Measurements from ENCODE around the gene SLC32A1. TPM values are rescaled to one million over a fixed set of nuclear protein-coding genes. Genes with fewer than 3 reads are reported as not detected.

Gene SLC32A1
- total RNA-seq, 1 experiment from 2014 or later, result 0.09 TPM

- no peak for TF ChIP-seq ZNF532 (CRISPR knock-in tag; IDR thresholded peaks at IDR 0.05; ENCODE audit: borderline replicate concordance)
- TF ChIP-seq, protein P1, sequence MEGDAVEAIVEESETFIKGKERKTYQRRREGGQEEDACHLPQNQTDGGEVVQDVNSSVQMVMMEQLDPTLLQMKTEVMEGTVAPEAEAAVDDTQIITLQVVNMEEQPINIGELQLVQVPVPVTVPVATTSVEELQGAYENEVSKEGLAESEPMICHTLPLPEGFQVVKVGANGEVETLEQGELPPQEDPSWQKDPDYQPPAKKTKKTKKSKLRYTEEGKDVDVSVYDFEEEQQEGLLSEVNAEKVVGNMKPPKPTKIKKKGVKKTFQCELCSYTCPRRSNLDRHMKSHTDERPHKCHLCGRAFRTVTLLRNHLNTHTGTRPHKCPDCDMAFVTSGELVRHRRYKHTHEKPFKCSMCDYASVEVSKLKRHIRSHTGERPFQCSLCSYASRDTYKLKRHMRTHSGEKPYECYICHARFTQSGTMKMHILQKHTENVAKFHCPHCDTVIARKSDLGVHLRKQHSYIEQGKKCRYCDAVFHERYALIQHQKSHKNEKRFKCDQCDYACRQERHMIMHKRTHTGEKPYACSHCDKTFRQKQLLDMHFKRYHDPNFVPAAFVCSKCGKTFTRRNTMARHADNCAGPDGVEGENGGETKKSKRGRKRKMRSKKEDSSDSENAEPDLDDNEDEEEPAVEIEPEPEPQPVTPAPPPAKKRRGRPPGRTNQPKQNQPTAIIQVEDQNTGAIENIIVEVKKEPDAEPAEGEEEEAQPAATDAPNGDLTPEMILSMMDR (IDR thresholded peaks at IDR 0.05), result no peak
- TF ChIP-seq ZMAT4 (CRISPR knock-in tag; IDR thresholded peaks at IDR 0.05), result no peak
- TF ChIP-seq, protein P2, sequence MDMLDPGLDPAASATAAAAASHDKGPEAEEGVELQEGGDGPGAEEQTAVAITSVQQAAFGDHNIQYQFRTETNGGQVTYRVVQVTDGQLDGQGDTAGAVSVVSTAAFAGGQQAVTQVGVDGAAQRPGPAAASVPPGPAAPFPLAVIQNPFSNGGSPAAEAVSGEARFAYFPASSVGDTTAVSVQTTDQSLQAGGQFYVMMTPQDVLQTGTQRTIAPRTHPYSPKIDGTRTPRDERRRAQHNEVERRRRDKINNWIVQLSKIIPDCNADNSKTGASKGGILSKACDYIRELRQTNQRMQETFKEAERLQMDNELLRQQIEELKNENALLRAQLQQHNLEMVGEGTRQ (CRISPR knock-in tag; IDR thresholded peaks at IDR 0.05), result no peak
Measured at GRCh38 chr20:38751360-38751976, 27.2 kb downstream of the SLC32A1 start (continued).

- H3K27ac Mint-ChIP-seq, result no peak overlapping the region
- H3K4me1 Mint-ChIP-seq, result peaks cover 20% of the 10 kb centered on the region
- ChIA-PET CTCF (interaction anchor here (0.6 to 7.4 kb wide), 10 partner anchors 21 to 107 kb away, joined by 3 to 127 read pairs (median 5); partner anchors contain the start of gene SLC32A1), POLR2A (no interaction called here)
- H3K36me3 Mint-ChIP-seq, result peaks cover 32% of the 10 kb centered on the region
- ATAC-seq (no peak), DNase-seq (ENCODE audit: low spot score) (no peak)
- H3K4me3 Mint-ChIP-seq, result no peak overlapping the region
- H3K9me3 Mint-ChIP-seq, result no peaks in the 10 kb centered on the region
- TF ChIP-seq, protein P3, sequence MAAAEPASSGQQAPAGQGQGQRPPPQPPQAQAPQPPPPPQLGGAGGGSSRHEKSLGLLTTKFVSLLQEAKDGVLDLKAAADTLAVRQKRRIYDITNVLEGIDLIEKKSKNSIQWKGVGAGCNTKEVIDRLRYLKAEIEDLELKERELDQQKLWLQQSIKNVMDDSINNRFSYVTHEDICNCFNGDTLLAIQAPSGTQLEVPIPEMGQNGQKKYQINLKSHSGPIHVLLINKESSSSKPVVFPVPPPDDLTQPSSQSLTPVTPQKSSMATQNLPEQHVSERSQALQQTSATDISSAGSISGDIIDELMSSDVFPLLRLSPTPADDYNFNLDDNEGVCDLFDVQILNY (CRISPR knock-in tag; IDR thresholded peaks at IDR 0.05), result no peak
- TF ChIP-seq RORB (CRISPR knock-in tag; IDR thresholded peaks at IDR 0.05), result no peak
- no peak for TF ChIP-seq IRF2 (CRISPR knock-in tag; IDR thresholded peaks at IDR 0.05; ENCODE audit: borderline replicate concordance, low read depth)
- TF ChIP-seq, protein P1 (IDR thresholded peaks at IDR 0.05), result no peak
- TF ChIP-seq JAZF1 (CRISPR knock-in tag; IDR thresholded peaks at IDR 0.05), result no peak
- no peak for TF ChIP-seq NFYB (CRISPR knock-in tag; conservative IDR thresholded peaks at IDR 0.05; ENCODE audit: low read depth)
- no peak for TF ChIP-seq ZBTB43 (CRISPR knock-in tag; IDR thresholded peaks at IDR 0.05)
- TF ChIP-seq, protein P4, sequence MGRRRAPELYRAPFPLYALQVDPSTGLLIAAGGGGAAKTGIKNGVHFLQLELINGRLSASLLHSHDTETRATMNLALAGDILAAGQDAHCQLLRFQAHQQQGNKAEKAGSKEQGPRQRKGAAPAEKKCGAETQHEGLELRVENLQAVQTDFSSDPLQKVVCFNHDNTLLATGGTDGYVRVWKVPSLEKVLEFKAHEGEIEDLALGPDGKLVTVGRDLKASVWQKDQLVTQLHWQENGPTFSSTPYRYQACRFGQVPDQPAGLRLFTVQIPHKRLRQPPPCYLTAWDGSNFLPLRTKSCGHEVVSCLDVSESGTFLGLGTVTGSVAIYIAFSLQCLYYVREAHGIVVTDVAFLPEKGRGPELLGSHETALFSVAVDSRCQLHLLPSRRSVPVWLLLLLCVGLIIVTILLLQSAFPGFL (CRISPR knock-in tag; IDR thresholded peaks at IDR 0.05; ENCODE audit: borderline replicate concordance), result no peak
- TF ChIP-seq ZNF317 (CRISPR knock-in tag; IDR thresholded peaks at IDR 0.05; ENCODE audit: borderline replicate concordance, low read depth), result no peak
- TF ChIP-seq ZNF416 (CRISPR knock-in tag; IDR thresholded peaks at IDR 0.05), result no peak
- TF ChIP-seq ZNF263 (CRISPR knock-in tag; IDR thresholded peaks at IDR 0.05; ENCODE audit: low read depth), result no peak
- TF ChIP-seq, protein P5, sequence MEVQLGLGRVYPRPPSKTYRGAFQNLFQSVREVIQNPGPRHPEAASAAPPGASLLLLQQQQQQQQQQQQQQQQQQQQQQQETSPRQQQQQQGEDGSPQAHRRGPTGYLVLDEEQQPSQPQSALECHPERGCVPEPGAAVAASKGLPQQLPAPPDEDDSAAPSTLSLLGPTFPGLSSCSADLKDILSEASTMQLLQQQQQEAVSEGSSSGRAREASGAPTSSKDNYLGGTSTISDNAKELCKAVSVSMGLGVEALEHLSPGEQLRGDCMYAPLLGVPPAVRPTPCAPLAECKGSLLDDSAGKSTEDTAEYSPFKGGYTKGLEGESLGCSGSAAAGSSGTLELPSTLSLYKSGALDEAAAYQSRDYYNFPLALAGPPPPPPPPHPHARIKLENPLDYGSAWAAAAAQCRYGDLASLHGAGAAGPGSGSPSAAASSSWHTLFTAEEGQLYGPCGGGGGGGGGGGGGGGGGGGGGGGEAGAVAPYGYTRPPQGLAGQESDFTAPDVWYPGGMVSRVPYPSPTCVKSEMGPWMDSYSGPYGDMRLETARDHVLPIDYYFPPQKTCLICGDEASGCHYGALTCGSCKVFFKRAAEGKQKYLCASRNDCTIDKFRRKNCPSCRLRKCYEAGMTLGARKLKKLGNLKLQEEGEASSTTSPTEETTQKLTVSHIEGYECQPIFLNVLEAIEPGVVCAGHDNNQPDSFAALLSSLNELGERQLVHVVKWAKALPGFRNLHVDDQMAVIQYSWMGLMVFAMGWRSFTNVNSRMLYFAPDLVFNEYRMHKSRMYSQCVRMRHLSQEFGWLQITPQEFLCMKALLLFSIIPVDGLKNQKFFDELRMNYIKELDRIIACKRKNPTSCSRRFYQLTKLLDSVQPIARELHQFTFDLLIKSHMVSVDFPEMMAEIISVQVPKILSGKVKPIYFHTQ (CRISPR knock-in tag; IDR thresholded peaks at IDR 0.05), result no peak
- TF ChIP-seq FOXK1 (CRISPR knock-in tag; IDR thresholded peaks at IDR 0.05), result no peak
- peaks cover 7% of the 10 kb centered on the region for H3K27me3 Mint-ChIP-seq (ENCODE audit: low read depth)
Measured at GRCh38 chr20:38752029-38752428, 27.7 kb downstream of the SLC32A1 start.

Data from WTC11 (cell line).